H1 (cell line): Measurements from ENCODE around the gene RASGEF1C. TPM values are rescaled to one million over a fixed set of nuclear protein-coding genes. Genes with fewer than 3 reads are reported as not detected.
A peak's percentile ranks its signal among the peaks of the same experiment; 100 is the strongest.

Experiments
- CTCF ChIA-PET: fragments of 300-600 bp; sonication (Branson Sonifier 250); formaldehyde crosslinking; loops from one replicate; lab custom pipeline; 2021; ENCODE audit not compliant: partially characterized antibody; lab: Charles Lee
- POLR2A ChIA-PET: fragments of 300-600 bp; sonication (Branson Sonifier 250); formaldehyde crosslinking; loops from one replicate; lab custom pipeline; 2021; ENCODE audit warnings: inconsistent platforms; ENCODE audit not compliant: partially characterized antibody; lab: Charles Lee
- DNase-seq, 2 experiments: peaks; one replicate each; pipeline versions ENCODE4 v3.0.0 to v3.0.0-alpha.2; 2010 to 2022; ENCODE audit warnings: low spot score in 2 of 2, low read depth in 1 of 2, mixed read lengths in 1 of 2
- FAIRE-seq: peaks from 2 replicates; lab custom pipeline; 2011; peaks lifted over from hg19 to GRCh38; lab: Jason Lieb, UNC
- H2AFZ ChIP-seq: 2 replicates; pipeline ENCODE4 v1.8.1; 2012; ENCODE audit warnings: low read length, inconsistent platforms
- H2AK5ac ChIP-seq: 2 replicates; pipeline ENCODE4 v1.6.1; 2013; ENCODE audit warnings: low read depth, low read length
- H2BK120ac ChIP-seq: replicated peaks from 2 replicates; pipeline ENCODE3; 2013; ENCODE audit warnings: low read depth, low read length, inconsistent platforms
- H2BK12ac ChIP-seq: 2 replicates; pipeline ENCODE4 v1.6.1; 2013; ENCODE audit warnings: low read depth, low read length
- H2BK15ac ChIP-seq: 2 replicates; pipeline ENCODE4 v1.6.1; 2013; ENCODE audit warnings: low read length
- H2BK20ac ChIP-seq: 2 replicates; pipeline ENCODE4 v1.6.1; 2013; ENCODE audit warnings: low read length
- H2BK5ac ChIP-seq: 2 replicates; pipeline ENCODE4 v1.6.1; 2013; ENCODE audit warnings: low read depth, low read length
- H3K14ac ChIP-seq: 2 replicates; pipeline ENCODE4 v1.6.1; 2013; ENCODE audit warnings: inconsistent platforms; ENCODE audit not compliant: insufficient read length
- H3K18ac ChIP-seq: 2 replicates; pipeline ENCODE4 v1.6.1; 2013; ENCODE audit warnings: low read length; ENCODE audit errors: extremely low read depth
- H3K23ac ChIP-seq: 2 replicates; pipeline ENCODE4 v1.6.1; 2013; ENCODE audit warnings: inconsistent platforms; ENCODE audit not compliant: insufficient read length
- H3K23me2 ChIP-seq: 2 replicates; pipeline ENCODE4 v1.6.1; 2013; ENCODE audit warnings: low read depth, low read length
- H3K27ac ChIP-seq: 2 replicates; pipeline ENCODE4 v1.6.1; 2011; ENCODE audit warnings: low read depth, low read length, inconsistent platforms
- H3K27me3 ChIP-seq, 4 experiments: replicated peaks in 1 of 4; 1 replicate in 1 of 4; 2 replicates in 3 of 4; pipeline versions ENCODE4 v1.6.1 to v1.8.1; 2011 to 2013; ENCODE audit warnings: low read length in 3 of 4, mild to moderate bottlenecking in 3 of 4, inconsistent platforms in 2 of 4, mixed read lengths in 2 of 4, moderate library complexity in 1 of 4; ENCODE audit not compliant: control insufficient read depth in 3 of 4, insufficient read depth in 3 of 4; ENCODE audit errors: extremely low read depth in 1 of 4
- H3K36me3 ChIP-seq, 4 experiments: 2 replicates each; pipeline versions ENCODE4 v1.6.1 to v1.8.1; 2011 to 2013; ENCODE audit warnings: mild to moderate bottlenecking in 4 of 4, low read length in 3 of 4, moderate library complexity in 2 of 4, control low read depth in 1 of 4, inconsistent platforms in 1 of 4; ENCODE audit not compliant: insufficient read depth in 4 of 4, control insufficient read depth in 2 of 4
- H3K4ac ChIP-seq: replicated peaks from 2 replicates; pipeline ENCODE3; 2013; ENCODE audit warnings: low read length, low read depth, mixed read lengths, inconsistent platforms; ENCODE audit not compliant: insufficient read length
- H3K4me1 ChIP-seq, 4 experiments: replicated peaks in 1 of 4; 1 replicate in 1 of 4; 2 replicates in 3 of 4; pipeline versions ENCODE4 v1.6.1 to v1.8.1; 2011 to 2013; ENCODE audit warnings: low read length in 3 of 4, inconsistent platforms in 2 of 4, mixed read lengths in 1 of 4; ENCODE audit not compliant: insufficient read depth in 4 of 4, control insufficient read depth in 3 of 4
- H3K4me2 ChIP-seq, 2 experiments: 2 replicates each; pipeline versions ENCODE4 v1.6.1 to v1.8.1; 2011 to 2013; ENCODE audit warnings: low read depth in 2 of 2, low read length in 2 of 2, control low read depth in 1 of 2, inconsistent platforms in 1 of 2, mild to moderate bottlenecking in 1 of 2; ENCODE audit not compliant: insufficient read depth in 1 of 2
- H3K4me3 ChIP-seq, 4 experiments: fragments of 200-600, 300-600 bp in 1 of 4; sonication (generic), shearing (Covaris generic), sonication (Bioruptor Twin) in 1 of 4; 2 replicates each; pipeline versions ENCODE4 v1.5.1 to v1.8.1; 2011 to 2016; ENCODE audit warnings: low read length in 4 of 4, low read depth in 3 of 4, control low read depth in 2 of 4, inconsistent platforms in 2 of 4, mild to moderate bottlenecking in 2 of 4, mixed read lengths in 1 of 4, moderate library complexity in 1 of 4; ENCODE audit not compliant: insufficient read depth in 2 of 4; ENCODE audit errors: extremely low read depth in 1 of 4
- H3K56ac ChIP-seq: replicated peaks from 2 replicates; pipeline ENCODE3; 2013; ENCODE audit warnings: low read depth, mild to moderate bottlenecking, mixed read lengths, low read length, inconsistent platforms; ENCODE audit not compliant: insufficient read length
- H3K79me1 ChIP-seq: 2 replicates; pipeline ENCODE4 v1.6.1; 2013; ENCODE audit warnings: low read depth, low read length, control low read depth
- H3K79me2 ChIP-seq, 2 experiments: 2 replicates each; pipeline versions ENCODE4 v1.6.1 to v1.8.1; 2012 to 2013; ENCODE audit warnings: low read length in 2 of 2, mild to moderate bottlenecking in 2 of 2, inconsistent platforms in 1 of 2; ENCODE audit not compliant: insufficient read depth in 2 of 2, control insufficient read depth in 1 of 2
- H3K9ac ChIP-seq, 4 experiments: replicated peaks in 1 of 4; 1 replicate in 1 of 4; 2 replicates in 3 of 4; pipeline versions ENCODE4 v1.6.1 to v1.8.1; 2011 to 2013; ENCODE audit warnings: low read depth in 3 of 4, low read length in 3 of 4, control low read depth in 2 of 4, mild to moderate bottlenecking in 2 of 4, moderate library complexity in 2 of 4, inconsistent platforms in 1 of 4; ENCODE audit errors: extremely low read depth in 1 of 4
- H3K9me3 ChIP-seq, 2 experiments: 2 replicates each; pipeline versions ENCODE4 v1.6.1 to v1.8.1; 2012 to 2013; ENCODE audit warnings: mild to moderate bottlenecking in 2 of 2, moderate library complexity in 2 of 2, control low read depth in 1 of 2, inconsistent platforms in 1 of 2, low read depth in 1 of 2, low read length in 1 of 2, mixed read lengths in 1 of 2; ENCODE audit not compliant: insufficient read depth in 2 of 2
- H4K20me1 ChIP-seq, 2 experiments: replicated peaks in 1 of 2; 2 replicates each; pipeline versions ENCODE3 to v1.8.1; 2011 to 2013; ENCODE audit warnings: inconsistent platforms in 2 of 2, low read length in 2 of 2, mild to moderate bottlenecking in 1 of 2; ENCODE audit not compliant: insufficient read depth in 2 of 2, control insufficient read depth in 1 of 2
- H4K5ac ChIP-seq: 2 replicates; pipeline ENCODE4 v1.6.1; 2013; ENCODE audit warnings: low read length, low read depth, mixed read lengths, inconsistent platforms; ENCODE audit not compliant: insufficient read length
- H4K8ac ChIP-seq: 2 replicates; pipeline ENCODE4 v1.8.0; 2013; ENCODE audit warnings: mild to moderate bottlenecking, moderate library complexity, low read length, inconsistent platforms; ENCODE audit not compliant: insufficient read depth; ENCODE audit errors: extremely low read depth
- H4K91ac ChIP-seq: replicated peaks from 2 replicates; pipeline ENCODE3; 2013; ENCODE audit warnings: low read length, mixed read lengths, inconsistent platforms; ENCODE audit not compliant: insufficient read length
- CTCF ChIP-seq, 3 experiments: IDR thresholded peaks; 1 replicate in 2 of 3; 2 replicates in 1 of 3; pipeline versions ENCODE4 v1.5.1 to v1.6.1; 2011; ENCODE audit warnings: low read length in 3 of 3, mild to moderate bottlenecking in 3 of 3, inconsistent platforms in 2 of 3, low read depth in 1 of 3, moderate library complexity in 1 of 3; ENCODE audit not compliant: insufficient read depth in 1 of 3; ENCODE audit errors: control extremely low read depth in 1 of 3
- EP300 ChIP-seq, 2 experiments: IDR thresholded peaks; 1 replicate in 1 of 2; 2 replicates in 1 of 2; pipeline ENCODE4 v1.6.1; 2011 to 2012; ENCODE audit warnings: low read depth in 2 of 2, low read length in 2 of 2, mild to moderate bottlenecking in 2 of 2, borderline replicate concordance in 1 of 2, inconsistent platforms in 1 of 2, moderate library complexity in 1 of 2
- JUN ChIP-seq: IDR thresholded peaks from 2 replicates; pipeline ENCODE4 v1.6.1; 2011; ENCODE audit warnings: low read depth, mild to moderate bottlenecking, improper control_type of control experiment, low read length
- KDM1A ChIP-seq: fragments of 200-600, 300-600 bp; sonication (generic); IDR thresholded peaks from 2 replicates; pipeline ENCODE4 v1.7.1; 2016; ENCODE audit warnings: mild to moderate bottlenecking, low read length, borderline replicate concordance
- KDM4A ChIP-seq: IDR thresholded peaks from one replicate; pipeline ENCODE4 v1.7.1; 2012; ENCODE audit warnings: low read depth, mild to moderate bottlenecking, moderate library complexity, low read length, inconsistent platforms; ENCODE audit not compliant: severe bottlenecking
- MAX ChIP-seq: IDR thresholded peaks from 2 replicates; pipeline ENCODE4 v1.6.1; 2012; ENCODE audit warnings: inconsistent platforms
- POLR2A ChIP-seq, 2 experiments: IDR thresholded peaks; 1 replicate in 1 of 2; 2 replicates in 1 of 2; pipeline ENCODE4 v1.6.1; 2011; ENCODE audit warnings: low read depth in 2 of 2, low read length in 2 of 2, mild to moderate bottlenecking in 2 of 2; ENCODE audit errors: control extremely low read depth in 1 of 2
- POLR2AphosphoS5 ChIP-seq: IDR thresholded peaks from 2 replicates; pipeline ENCODE4 v1.6.1; 2011; ENCODE audit warnings: low read depth, low read length
- SP4 ChIP-seq: IDR thresholded peaks from 2 replicates; pipeline ENCODE4 v1.6.1; 2012; ENCODE audit warnings: low read length, inconsistent platforms
- SUZ12 ChIP-seq: fragments of 200-600 bp; sonication (generic); IDR thresholded peaks from 2 replicates; pipeline ENCODE4 v1.6.1; 2012; ENCODE audit warnings: mild to moderate bottlenecking, inconsistent platforms, low read length, moderate library complexity, mixed read lengths
- ZNF274 ChIP-seq: IDR thresholded peaks from 2 replicates; pipeline ENCODE4 v1.7.0; 2012; ENCODE audit warnings: low read length, borderline replicate concordance; ENCODE audit errors: extremely low read depth
- WGBS, 2 experiments: shearing (Covaris generic) in 1 of 2; methylation state at CpG; one replicate each; pipeline versions ENCODE4 v1.1.6 to v1.1.7; 2013 to 2015; ENCODE audit warnings: low lambda C conversion rate in 2 of 2, mixed read lengths in 2 of 2, inconsistent platforms in 1 of 2, low coverage in 1 of 2, missing lambda C conversion rate in 1 of 2; ENCODE audit not compliant: insufficient replicate concordance in 2 of 2, insufficient coverage in 1 of 2, insufficient read length in 1 of 2; ENCODE audit errors: extremely low coverage in 1 of 2, missing lambda C conversion rate in 1 of 2; 5-methylcytosine and 5-hydroxymethylcytosine counted together
- polyA plus RNA-seq, 7 experiments: library from polyadenylated mRNA; depleted of rRNA in 3 of 7; stranded (reverse) in 5 of 7; unstranded in 2 of 7; fragments of >200 nt in 5 of 7; fragments of 200-250 nt in 2 of 7; gene quantifications; 1 replicate in 5 of 7; 2 replicates in 1 of 7; 4 replicates in 1 of 7; pipeline versions ENCODE4 v1.2.1 to v1.2.3, GENCODE V29; 2011 to 2013; ENCODE audit warnings: missing spikeins in 2 of 7, mixed read lengths in 2 of 7
- total RNA-seq: library from RNA; stranded (reverse); fragmentation: NEBNext Ultra II Directional; extraction: Animal tissue kit (Norgen Biotek cat#: 25700); gene quantifications from 2 replicates; pipeline ENCODE4 v1.2.1, GENCODE V29; 2021

The RASGEF1C gene
- total and polyA plus RNA-seq, 2 of the 8 experiments (the other 6 are each of a cell fraction or from before 2014, with no cell fraction given), result 0.26 to 0.61 TPM

GRCh38 chr5:180075703-180076102, 133.3 kb downstream of the RASGEF1C start:
- Histone ChIP-seq H2BK5ac (no peak overlapping the region), H2BK15ac (no peak overlapping the region), H3K4me3 (no peak overlapping the region), H4K20me1 (no peaks in the 10 kb centered on the region), H3K79me2 (peaks cover 0 to 6% of the 10 kb centered on the region in 2 experiments; a peak in 3 of 4 replicates), H3K23ac (no peak overlapping the region), H3K9ac (no peak overlapping the region), H4K8ac (no peak overlapping the region), H3K27me3 (peaks cover 6 to 21% (median 18%) of the 10 kb centered on the region in 4 experiments), H2AFZ (no peak overlapping the region; the same call in 1 of the 2 replicates), H3K27ac (no peak overlapping the region), H2AK5ac (no peak overlapping the region), H3K36me3 (peaks cover 0 to 5% (median 0%) of the 10 kb centered on the region in 4 experiments; a peak in 1 of 8 replicates), H3K4ac (no peak overlapping the region), H3K4me1 (no peaks in the 10 kb centered on the region), H3K9me3 (peaks cover 11 to 18% of the 10 kb centered on the region in 2 experiments), H3K14ac (no peak overlapping the region), H3K4me2 (no peak overlapping the region), H3K56ac (no peak overlapping the region), H2BK120ac (no peak overlapping the region), H2BK12ac (0 out of 2 replicates have a peak overlapping the region, but pooled peaks have one; percentile 23), H4K91ac (no peak overlapping the region), H3K79me1 (no peaks in the 10 kb centered on the region), H3K23me2 (peaks cover 7% of the 10 kb centered on the region; the same call in 1 of the 2 replicates), H4K5ac (no peak overlapping the region), H3K18ac (no peak overlapping the region), H2BK20ac (no peak overlapping the region)
- FAIRE-seq (no peak), DNase-seq (no peak)
- 86% methylated on average over 1 of the region's 1 CpG; no CpG with 5 or more reads in 1 of the 2 experiments for WGBS, 2 experiments
- ChIA-PET POLR2A (interaction anchor here (1.0 kb wide), 1 partner anchor 10 kb away, joined by 3 read pairs; no protein-coding TSS in a partner anchor), CTCF (interaction anchor here (2.9 kb wide), 1 partner anchor 15 kb away, joined by 15 read pairs; no protein-coding TSS in a partner anchor)
- TF ChIP-seq SUZ12, result no peak
- no peak for TF ChIP-seq POLR2AphosphoS5
- no peak for TF ChIP-seq SP4
- no peak for TF ChIP-seq MAX
- no peak for TF ChIP-seq KDM1A
- no peak for TF ChIP-seq EP300 (IDR thresholded peaks at IDR 0.05; ENCODE audit: borderline replicate concordance in 1 of 2, low read depth in 2 of 2, low read length in 2 of 2)
- no peak for TF ChIP-seq JUN
- no peak for TF ChIP-seq POLR2A (IDR thresholded peaks at IDR 0.05; ENCODE audit: control extremely low read depth in 1 of 2, low read depth in 2 of 2, low read length in 2 of 2)
- no peak for TF ChIP-seq CTCF (IDR thresholded peaks at IDR 0.05; ENCODE audit: control extremely low read depth in 1 of 3, insufficient read depth in 1 of 3, low read depth in 1 of 3, low read length in 3 of 3)
- no peak for TF ChIP-seq KDM4A
- TF ChIP-seq ZNF274, result no peak
